GM19328 (cell line): ENCODE results near the gene NMUR1.
A peak's percentile ranks its signal among the peaks of the same experiment; 100 is the strongest.

Experiments
- ATAC-seq: cut with Tn5 transposase; IDR thresholded peaks from one replicate; pipeline ENCODE4 v1.9.1; 2021; ENCODE audit warnings: mild to moderate bottlenecking, moderate library complexity; ENCODE audit not compliant: unreplicated experiment

NMUR1 gene

GRCh38 chr2:231527955-231528635, 2.1 kb downstream of the NMUR1 start:
- ATAC-seq, result no peak

- no peak for ATAC-seq
These were observed 3.2 kb downstream of the NMUR1 start for GRCh38 chr2:231527091-231527395.

- ATAC-seq, result no peak
These were observed 3.7 kb downstream of the NMUR1 start for GRCh38 chr2:231526341-231527090.

- ATAC-seq, result no peak
These were observed 4.7 kb downstream of the NMUR1 start for GRCh38 chr2:231525248-231526163.

GRCh38 chr2:231524477-231525247, 5.6 kb downstream of the NMUR1 start:
- ATAC-seq, result no peak

GRCh38 chr2:231523451-231524285, 6.6 kb downstream of the NMUR1 start:
- ATAC-seq, result no peak

GRCh38 chr2:231522418-231523180, 7.6 kb downstream of the NMUR1 start:
- ATAC-seq, result no peak

GRCh38 chr2:231521443-231521842, 8.8 kb downstream of the NMUR1 start:
- ATAC-seq, result no peak

GRCh38 chr2:231519975-231520555, 10.2 kb downstream of the NMUR1 start:
- ATAC-seq, result no peak

- ATAC-seq, result no peak
These were observed 11.5 kb downstream of the NMUR1 start for GRCh38 chr2:231518771-231519170.

GRCh38 chr2:231515603-231516002, 14.6 kb downstream of the NMUR1 start:
- ATAC-seq, result no peak

- ATAC-seq, result no peak
These were observed 15.3 kb downstream of the NMUR1 start for GRCh38 chr2:231514951-231515297.

- ATAC-seq, result peak; percentile 99
These were observed 15.9 kb downstream of the NMUR1 start for GRCh38 chr2:231514225-231514950.

- no peak for ATAC-seq
These were observed 16.5 kb downstream of the NMUR1 start for GRCh38 chr2:231513746-231514224.

GRCh38 chr2:231512222-231512621, 18.0 kb downstream of the NMUR1 start:
- no peak for ATAC-seq

- ATAC-seq, result no peak
These were observed 26.5 kb downstream of the NMUR1 start for GRCh38 chr2:231503766-231504165.

- no peak for ATAC-seq
These were observed 27.6 kb downstream of the NMUR1 start for GRCh38 chr2:231502596-231502995.

- no peak for ATAC-seq
These were observed 32.6 kb downstream of the NMUR1 start for GRCh38 chr2:231497651-231498050.
